IPS-15b (cell line): ENCODE measurements around the gene NDUFAF8.

ENCODE experiments used
- H3K27me3 ChIP-seq: one replicate; pipeline ENCODE4 v1.6.1; 2013; ENCODE audit warnings: low read length; ENCODE audit not compliant: control insufficient read depth, insufficient read depth
- H3K36me3 ChIP-seq: one replicate; pipeline ENCODE4 v1.6.1; 2013; ENCODE audit warnings: low read length; ENCODE audit not compliant: control insufficient read depth, insufficient read depth
- H3K4me1 ChIP-seq: one replicate; pipeline ENCODE4 v1.6.1; 2013; ENCODE audit warnings: mild to moderate bottlenecking, low read length; ENCODE audit not compliant: control insufficient read depth, insufficient read depth
- H3K4me3 ChIP-seq: one replicate; pipeline ENCODE4 v1.5.1; 2013; ENCODE audit warnings: low read depth, low read length
- H3K9ac ChIP-seq: one replicate; pipeline ENCODE4 v1.6.1; 2013; ENCODE audit warnings: low read depth, mild to moderate bottlenecking, low read length
- H3K9me3 ChIP-seq: one replicate; pipeline ENCODE4 v1.6.1; 2013; ENCODE audit warnings: mild to moderate bottlenecking, low read length; ENCODE audit not compliant: control insufficient read depth, insufficient read depth

The NDUFAF8 gene

GRCh38 chr17:81206166-81206565 lies 33.0 kb upstream of the NDUFAF8 start:
- peaks cover 36% of the 10 kb centered on the region for H3K36me3 ChIP-seq
- no peak overlapping the region for H3K4me3 ChIP-seq
- no peaks in the 10 kb centered on the region for H3K9me3 ChIP-seq
- H3K4me1 ChIP-seq = no peaks in the 10 kb centered on the region
- H3K27me3 ChIP-seq = no peaks in the 10 kb centered on the region
- H3K9ac ChIP-seq = no peak overlapping the region

- no peaks in the 10 kb centered on the region for H3K27me3 ChIP-seq
- H3K4me1 ChIP-seq = no peaks in the 10 kb centered on the region
- peaks cover 35% of the 10 kb centered on the region for H3K36me3 ChIP-seq
- no peak overlapping the region for H3K9ac ChIP-seq
- H3K9me3 ChIP-seq = no peaks in the 10 kb centered on the region
- H3K4me3 ChIP-seq = no peak overlapping the region
Observed at GRCh38 chr17:81206657-81207056, 32.5 kb upstream of the NDUFAF8 start.

GRCh38 chr17:81207610-81208581 lies 31.2 kb upstream of the NDUFAF8 start:
- Histone ChIP-seq H3K9me3 (no peaks in the 10 kb centered on the region), H3K36me3 (peaks cover 35% of the 10 kb centered on the region), H3K4me1 (no peaks in the 10 kb centered on the region), H3K9ac (no peak overlapping the region), H3K4me3 (no peak overlapping the region), H3K27me3 (no peaks in the 10 kb centered on the region)

GRCh38 chr17:81208651-81209050 lies 30.5 kb upstream of the NDUFAF8 start:
- H3K36me3 ChIP-seq = peaks cover 28% of the 10 kb centered on the region
- H3K27me3 ChIP-seq = no peaks in the 10 kb centered on the region
- H3K4me1 ChIP-seq = no peaks in the 10 kb centered on the region

GRCh38 chr17:81209141-81209540 lies 30.0 kb upstream of the NDUFAF8 start:
- no peaks in the 10 kb centered on the region for H3K27me3 ChIP-seq
- H3K9me3 ChIP-seq = no peaks in the 10 kb centered on the region
- H3K4me1 ChIP-seq = no peaks in the 10 kb centered on the region
- no peak overlapping the region for H3K4me3 ChIP-seq
- no peak overlapping the region for H3K9ac ChIP-seq
- H3K36me3 ChIP-seq = peaks cover 24% of the 10 kb centered on the region

More at GRCh38 chr17:81208651-81209050, 30.5 kb upstream of the NDUFAF8 start:
- no peak overlapping the region for H3K4me3 ChIP-seq
- no peaks in the 10 kb centered on the region for H3K9me3 ChIP-seq
- H3K9ac ChIP-seq = no peak overlapping the region

GRCh38 chr17:81210466-81210865 lies 28.7 kb upstream of the NDUFAF8 start:
- Histone ChIP-seq H3K9me3 (no peaks in the 10 kb centered on the region), H3K4me3 (no peak overlapping the region), H3K36me3 (peaks cover 17% of the 10 kb centered on the region), H3K9ac (no peak overlapping the region), H3K27me3 (no peaks in the 10 kb centered on the region), H3K4me1 (no peaks in the 10 kb centered on the region)

- no peaks in the 10 kb centered on the region for H3K4me1 ChIP-seq
- H3K9me3 ChIP-seq = no peaks in the 10 kb centered on the region
- no peak overlapping the region for H3K4me3 ChIP-seq
- H3K9ac ChIP-seq = no peak overlapping the region
- peaks cover 17% of the 10 kb centered on the region for H3K36me3 ChIP-seq
- H3K27me3 ChIP-seq = no peaks in the 10 kb centered on the region
Observed at GRCh38 chr17:81210868-81211267, 28.2 kb upstream of the NDUFAF8 start.

GRCh38 chr17:81212365-81212764 lies 26.8 kb upstream of the NDUFAF8 start:
- H3K9ac ChIP-seq = no peak overlapping the region
- H3K4me1 ChIP-seq = no peaks in the 10 kb centered on the region
- H3K4me3 ChIP-seq = no peak overlapping the region
- no peaks in the 10 kb centered on the region for H3K9me3 ChIP-seq
- no peaks in the 10 kb centered on the region for H3K27me3 ChIP-seq
- H3K36me3 ChIP-seq = peaks cover 13% of the 10 kb centered on the region

- H3K36me3 ChIP-seq = peaks cover 3% of the 10 kb centered on the region
- no peaks in the 10 kb centered on the region for H3K27me3 ChIP-seq
- H3K9me3 ChIP-seq = no peaks in the 10 kb centered on the region
- no peak overlapping the region for H3K9ac ChIP-seq
- H3K4me1 ChIP-seq = no peaks in the 10 kb centered on the region
- H3K4me3 ChIP-seq = no peak overlapping the region
Observed at GRCh38 chr17:81213978-81214377, 25.1 kb upstream of the NDUFAF8 start.

GRCh38 chr17:81217491-81217890 lies 21.6 kb upstream of the NDUFAF8 start:
- Histone ChIP-seq H3K4me1 (peaks cover 4% of the 10 kb centered on the region), H3K9me3 (no peaks in the 10 kb centered on the region), H3K27me3 (no peaks in the 10 kb centered on the region), H3K36me3 (peaks cover 11% of the 10 kb centered on the region), H3K4me3 (no peak overlapping the region), H3K9ac (no peak overlapping the region)

GRCh38 chr17:81218459-81218858 lies 20.7 kb upstream of the NDUFAF8 start:
- no peaks in the 10 kb centered on the region for H3K27me3 ChIP-seq
- no peak overlapping the region for H3K4me3 ChIP-seq
- no peaks in the 10 kb centered on the region for H3K9me3 ChIP-seq
- no peak overlapping the region for H3K9ac ChIP-seq
- H3K36me3 ChIP-seq = peaks cover 11% of the 10 kb centered on the region
- H3K4me1 ChIP-seq = peaks cover 4% of the 10 kb centered on the region

GRCh38 chr17:81218991-81219390 lies 20.1 kb upstream of the NDUFAF8 start:
- H3K36me3 ChIP-seq = peaks cover 11% of the 10 kb centered on the region

More at GRCh38 chr17:81218991-81219390, 20.1 kb upstream of the NDUFAF8 start:
- peaks cover 3% of the 10 kb centered on the region for H3K27me3 ChIP-seq
- H3K4me1 ChIP-seq = peaks cover 6% of the 10 kb centered on the region
- no peak overlapping the region for H3K9ac ChIP-seq
- H3K9me3 ChIP-seq = no peaks in the 10 kb centered on the region
- no peak overlapping the region for H3K4me3 ChIP-seq
